ENCODE data around the gene CTDP1. TPM values are rescaled to one million over a fixed set of nuclear protein-coding genes. Genes with fewer than 3 reads are reported as not detected.
A peak's percentile ranks its signal among the peaks of the same experiment; 100 is the strongest.

The CTDP1 gene
- total RNA-seq, 1 donor, result 20.7 TPM

GRCh38 chr18:79735071-79735980 lies 55.7 kb downstream of the CTDP1 start:
- no peak for DNase-seq (ENCODE audit: low read depth)
- no peak overlapping the region for H3K4me3 ChIP-seq (ENCODE audit: low read depth, low read length)
- TF ChIP-seq, protein P1, sequence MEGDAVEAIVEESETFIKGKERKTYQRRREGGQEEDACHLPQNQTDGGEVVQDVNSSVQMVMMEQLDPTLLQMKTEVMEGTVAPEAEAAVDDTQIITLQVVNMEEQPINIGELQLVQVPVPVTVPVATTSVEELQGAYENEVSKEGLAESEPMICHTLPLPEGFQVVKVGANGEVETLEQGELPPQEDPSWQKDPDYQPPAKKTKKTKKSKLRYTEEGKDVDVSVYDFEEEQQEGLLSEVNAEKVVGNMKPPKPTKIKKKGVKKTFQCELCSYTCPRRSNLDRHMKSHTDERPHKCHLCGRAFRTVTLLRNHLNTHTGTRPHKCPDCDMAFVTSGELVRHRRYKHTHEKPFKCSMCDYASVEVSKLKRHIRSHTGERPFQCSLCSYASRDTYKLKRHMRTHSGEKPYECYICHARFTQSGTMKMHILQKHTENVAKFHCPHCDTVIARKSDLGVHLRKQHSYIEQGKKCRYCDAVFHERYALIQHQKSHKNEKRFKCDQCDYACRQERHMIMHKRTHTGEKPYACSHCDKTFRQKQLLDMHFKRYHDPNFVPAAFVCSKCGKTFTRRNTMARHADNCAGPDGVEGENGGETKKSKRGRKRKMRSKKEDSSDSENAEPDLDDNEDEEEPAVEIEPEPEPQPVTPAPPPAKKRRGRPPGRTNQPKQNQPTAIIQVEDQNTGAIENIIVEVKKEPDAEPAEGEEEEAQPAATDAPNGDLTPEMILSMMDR (IDR thresholded peaks at IDR 0.05; ENCODE audit: insufficient read depth, low read depth, low read length), result no peak

- TF ChIP-seq, protein P1 (IDR thresholded peaks at IDR 0.05; ENCODE audit: insufficient read depth, low read depth, low read length), result no peak
- no peak for DNase-seq (ENCODE audit: low read depth)
- no peak overlapping the region for H3K4me3 ChIP-seq (ENCODE audit: low read depth, low read length)
Observed at GRCh38 chr18:79736230-79736629, 56.6 kb downstream of the CTDP1 start.

GRCh38 chr18:79736846-79737245 lies 57.2 kb downstream of the CTDP1 start:
- TF ChIP-seq, protein P1 (IDR thresholded peaks at IDR 0.05; ENCODE audit: insufficient read depth, low read depth, low read length), result no peak
- H3K4me3 ChIP-seq (ENCODE audit: low read depth, low read length), result no peak overlapping the region
- no peak for DNase-seq (ENCODE audit: low read depth)

- TF ChIP-seq, protein P1 (IDR thresholded peaks at IDR 0.05; ENCODE audit: insufficient read depth, low read depth, low read length), result no peak
- DNase-seq (ENCODE audit: low read depth), result no peak
- H3K4me3 ChIP-seq (ENCODE audit: low read depth, low read length), result no peak overlapping the region
Observed at GRCh38 chr18:79737426-79737825, 57.8 kb downstream of the CTDP1 start.

DNA sequence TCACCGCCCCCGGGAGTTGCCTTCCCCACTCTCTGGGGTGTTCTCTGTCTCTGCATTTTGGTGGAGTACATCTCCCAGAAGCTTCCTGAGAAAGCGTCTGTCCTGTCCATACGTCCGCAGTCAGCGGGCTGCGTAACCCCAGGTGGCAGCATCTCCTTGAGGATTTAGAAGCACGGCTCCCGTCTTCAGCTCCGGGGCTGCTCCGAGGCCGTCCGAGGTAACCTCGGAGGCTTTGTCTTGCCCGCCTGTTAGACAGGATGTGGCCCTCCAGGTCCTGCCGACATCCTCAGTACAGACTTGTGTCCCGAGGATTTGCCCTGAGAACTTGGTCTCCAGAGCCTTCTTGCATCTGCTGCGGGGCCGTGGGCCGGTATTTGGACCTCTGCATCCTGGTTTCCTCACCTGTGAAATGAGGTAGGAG lies 58.4 kb downstream of the CTDP1 start:
- TF ChIP-seq, protein P1 (IDR thresholded peaks at IDR 0.05; ENCODE audit: insufficient read depth, low read depth, low read length), result no peak

GRCh38 chr18:79738581-79739439 lies 59.2 kb downstream of the CTDP1 start:
- no peak overlapping the region for H3K4me3 ChIP-seq (ENCODE audit: low read depth, low read length)
- DNase-seq (ENCODE audit: low read depth), result peak; percentile 69

More for the DNA sequence above, 58.4 kb downstream of the CTDP1 start:
- no peak for DNase-seq (ENCODE audit: low read depth)
- no peak overlapping the region for H3K4me3 ChIP-seq (ENCODE audit: low read depth, low read length)

More at GRCh38 chr18:79738581-79739439, 59.2 kb downstream of the CTDP1 start:
- TF ChIP-seq, protein P1 (IDR thresholded peaks at IDR 0.05; ENCODE audit: insufficient read depth, low read depth, low read length), result no peak

All from fibroblast of villous mesenchyme (primary cell).